Fibroblast of villous mesenchyme (primary cell): ENCODE data around the gene BCAN. TPM values are rescaled to one million over a fixed set of nuclear protein-coding genes. Genes with fewer than 3 reads are reported as not detected.
A peak's percentile ranks its signal among the peaks of the same experiment; 100 is the strongest.

Experiments used
- DNase-seq: peaks from one replicate; pipeline ENCODE4 v3.0.0-alpha.2; 2010; ENCODE audit warnings: low read depth
- H3K4me3 ChIP-seq: 2 replicates; pipeline ENCODE4 v1.5.1; 2011; ENCODE audit warnings: low read depth, mild to moderate bottlenecking, low read length
- total RNA-seq: library from RNA; depleted of rRNA; stranded (reverse); fragments of >200 nt; gene quantifications from 2 replicates; pipeline ENCODE4 v1.2.3, GENCODE V29; 2012
- TF ChIP-seq, protein P1 (sequence below): IDR thresholded peaks from 2 replicates; pipeline ENCODE4 v1.5.1; 2012; ENCODE audit warnings: low read depth, mild to moderate bottlenecking, low read length; ENCODE audit not compliant: insufficient read depth

Gene BCAN
- total RNA-seq, 1 donor = not detected

GRCh38 chr1:156670791-156671190 lies 28.9 kb downstream of the BCAN start:
- no peak for DNase-seq
- TF ChIP-seq, protein P1, sequence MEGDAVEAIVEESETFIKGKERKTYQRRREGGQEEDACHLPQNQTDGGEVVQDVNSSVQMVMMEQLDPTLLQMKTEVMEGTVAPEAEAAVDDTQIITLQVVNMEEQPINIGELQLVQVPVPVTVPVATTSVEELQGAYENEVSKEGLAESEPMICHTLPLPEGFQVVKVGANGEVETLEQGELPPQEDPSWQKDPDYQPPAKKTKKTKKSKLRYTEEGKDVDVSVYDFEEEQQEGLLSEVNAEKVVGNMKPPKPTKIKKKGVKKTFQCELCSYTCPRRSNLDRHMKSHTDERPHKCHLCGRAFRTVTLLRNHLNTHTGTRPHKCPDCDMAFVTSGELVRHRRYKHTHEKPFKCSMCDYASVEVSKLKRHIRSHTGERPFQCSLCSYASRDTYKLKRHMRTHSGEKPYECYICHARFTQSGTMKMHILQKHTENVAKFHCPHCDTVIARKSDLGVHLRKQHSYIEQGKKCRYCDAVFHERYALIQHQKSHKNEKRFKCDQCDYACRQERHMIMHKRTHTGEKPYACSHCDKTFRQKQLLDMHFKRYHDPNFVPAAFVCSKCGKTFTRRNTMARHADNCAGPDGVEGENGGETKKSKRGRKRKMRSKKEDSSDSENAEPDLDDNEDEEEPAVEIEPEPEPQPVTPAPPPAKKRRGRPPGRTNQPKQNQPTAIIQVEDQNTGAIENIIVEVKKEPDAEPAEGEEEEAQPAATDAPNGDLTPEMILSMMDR = no peak
- H3K4me3 ChIP-seq = no peak overlapping the region

- no peak overlapping the region for H3K4me3 ChIP-seq
- no peak for DNase-seq
- TF ChIP-seq, protein P1 = no peak
These were observed 29.9 kb downstream of the BCAN start for GRCh38 chr1:156671804-156672203.

DNA sequence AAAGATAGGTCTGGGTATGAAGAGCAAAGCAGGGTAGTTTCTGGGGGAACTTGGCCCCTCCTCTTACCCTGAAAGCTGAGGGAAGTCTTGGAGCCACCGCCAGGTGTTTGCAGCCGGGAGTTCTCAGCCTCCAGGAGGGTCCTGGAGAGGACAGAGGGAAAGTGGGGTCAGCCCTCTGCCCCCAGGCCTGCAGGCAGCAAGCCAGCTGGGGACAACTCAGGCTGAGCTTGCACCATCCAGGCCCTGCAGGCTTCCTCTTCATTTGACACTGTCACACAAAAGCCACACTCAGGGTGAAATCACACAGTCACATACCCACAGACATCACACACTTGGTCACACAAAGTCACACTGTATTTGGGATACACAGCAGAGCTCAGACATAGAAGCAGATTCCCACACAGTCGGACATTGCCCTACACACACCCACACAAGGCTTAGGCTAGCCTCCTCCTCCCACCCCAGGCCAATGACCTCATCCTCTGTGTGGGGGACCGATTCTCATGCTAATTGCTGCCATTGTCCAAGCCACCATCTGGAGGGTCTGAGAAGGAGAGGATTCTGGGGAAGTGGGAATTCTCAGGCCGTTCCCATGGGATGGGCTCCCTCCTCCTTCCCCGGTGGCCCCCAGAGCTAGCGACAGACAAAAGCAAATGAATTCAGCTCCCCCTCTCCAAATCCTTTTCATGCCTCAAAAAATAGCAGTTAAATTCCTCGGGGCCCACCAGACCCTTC lies 31.6 kb downstream of the BCAN start:
- DNase-seq = no peak
- H3K4me3 ChIP-seq = no peak overlapping the region
- TF ChIP-seq, protein P1 = no peak

- DNase-seq = no peak
- TF ChIP-seq, protein P1 = no peak
- peak overlapping the region; percentile 49 for H3K4me3 ChIP-seq
These were observed 33.5 kb downstream of the BCAN start for GRCh38 chr1:156675210-156676113.

- DNase-seq = no peak
- TF ChIP-seq, protein P1 = no peak
- peak overlapping the region; percentile 49 for H3K4me3 ChIP-seq
These were observed 34.4 kb downstream of the BCAN start for GRCh38 chr1:156676114-156676819.

DNA sequence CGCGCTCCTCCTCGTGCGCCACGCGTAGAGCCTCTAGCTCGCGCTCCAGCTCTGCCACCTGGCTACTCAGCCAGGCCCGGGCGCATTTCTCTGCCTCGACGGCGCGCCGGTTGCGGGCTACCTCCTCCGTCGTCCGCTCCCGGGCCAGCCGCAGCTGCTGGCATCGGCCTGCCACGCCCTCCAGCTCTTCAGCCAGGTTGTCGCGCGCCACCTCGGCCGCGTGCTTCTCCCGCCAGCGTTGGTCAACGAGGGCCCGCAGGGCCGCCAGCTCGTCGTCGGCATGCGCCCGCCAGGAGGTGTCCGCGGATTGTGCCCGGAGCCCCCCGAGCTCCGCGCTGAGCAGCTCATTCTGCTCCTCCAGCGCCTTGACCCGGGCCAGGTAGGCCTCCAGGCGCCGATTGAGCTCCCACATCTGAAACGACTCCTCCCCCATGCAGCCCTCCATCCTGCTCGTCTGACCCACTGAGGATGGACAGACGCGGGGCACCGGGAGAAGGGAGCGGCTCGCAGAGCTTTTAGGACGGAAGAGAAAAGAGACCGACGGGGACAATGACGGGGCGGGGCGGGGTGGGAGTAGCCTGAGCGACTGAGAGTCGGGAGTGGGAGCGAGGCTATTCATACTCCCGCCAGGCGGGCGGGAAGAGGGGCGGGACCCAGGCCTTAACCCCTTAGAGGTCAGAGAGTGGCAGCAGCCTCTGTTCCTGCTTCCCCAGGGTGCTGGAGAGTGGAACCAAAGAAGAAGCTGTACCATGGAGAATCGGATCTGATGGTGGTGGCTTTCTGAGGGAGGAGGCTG lies 35.1 kb downstream of the BCAN start, which contains the start of gene NES:
NES (minus strand) TSS at position 588 of the 796 bp plus-strand sequence; CDS start at position 445, 143 bp downstream.
- TF ChIP-seq, protein P1 = no peak
- H3K4me3 ChIP-seq = peak within 1 kb of the TSS; percentile 54
- DNase-seq = peak; percentile 54
